Measurements from ENCODE around the gene JAKMIP2.

- TF ChIP-seq CTCF (IDR thresholded peaks at IDR 0.05) (peak in 4 of 6 experiments; percentile 58 to 90 (median 86)), POLR2A (IDR thresholded peaks at IDR 0.05) (no peak)
Observed at GRCh38 chr5:147628058-147628895, 154.3 kb downstream of the JAKMIP2 start.

Data from Peyer's patch (tissue), 4 donors.